Islet of Langerhans (tissue), 1 donor: ENCODE measurements around the gene FFAR1.
A peak's percentile ranks its signal among the peaks of the same experiment; 100 is the strongest.
"Not testable (repeated sequence)": the region's sequence is repeated elsewhere in the genome, so short reads cannot be mapped to it uniquely, and the experiment has no call there.

ENCODE experiments used
- FAIRE-seq: peaks from one replicate; lab custom pipeline; 2011; peaks lifted over from hg19 to GRCh38; lab: Jason Lieb, UNC

Gene FFAR1

DNA sequence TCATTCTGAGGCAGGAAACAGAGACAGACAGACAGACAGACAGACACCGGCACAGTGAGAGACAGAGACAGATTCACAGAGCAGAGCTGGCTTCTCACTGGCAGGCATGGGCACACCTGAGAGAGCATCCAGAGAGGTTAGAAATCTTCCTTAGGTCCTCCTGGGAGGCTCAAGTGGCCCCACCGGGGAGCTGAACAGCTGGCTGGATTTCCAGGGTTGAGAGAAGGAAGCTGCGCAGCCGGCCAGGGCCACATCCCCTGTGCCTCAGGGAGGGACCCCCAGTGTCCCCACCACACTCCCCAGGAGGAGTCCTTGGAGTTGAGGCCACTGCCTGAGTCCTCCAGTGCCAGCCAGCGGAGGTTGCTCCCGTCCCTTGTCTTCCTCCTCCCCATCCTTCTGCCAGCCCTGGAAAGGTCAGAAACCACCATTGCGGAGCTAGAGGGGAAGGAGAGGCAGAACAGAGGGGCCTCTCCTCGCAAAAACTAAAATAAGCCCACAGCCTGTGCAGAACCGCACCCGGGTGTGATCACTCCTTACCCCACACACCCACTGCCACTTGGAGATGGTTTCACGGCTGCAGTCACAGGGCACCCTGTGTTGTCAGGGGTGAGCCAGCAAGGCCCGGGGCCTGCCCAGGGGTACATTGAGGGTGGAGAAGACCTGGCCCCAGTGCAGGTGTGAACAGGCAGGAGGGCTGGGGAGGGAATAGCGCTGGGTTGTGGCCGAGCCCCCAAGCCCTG lies 14.7 kb downstream of the FFAR1 start:
- FAIRE-seq: no peak

DNA sequence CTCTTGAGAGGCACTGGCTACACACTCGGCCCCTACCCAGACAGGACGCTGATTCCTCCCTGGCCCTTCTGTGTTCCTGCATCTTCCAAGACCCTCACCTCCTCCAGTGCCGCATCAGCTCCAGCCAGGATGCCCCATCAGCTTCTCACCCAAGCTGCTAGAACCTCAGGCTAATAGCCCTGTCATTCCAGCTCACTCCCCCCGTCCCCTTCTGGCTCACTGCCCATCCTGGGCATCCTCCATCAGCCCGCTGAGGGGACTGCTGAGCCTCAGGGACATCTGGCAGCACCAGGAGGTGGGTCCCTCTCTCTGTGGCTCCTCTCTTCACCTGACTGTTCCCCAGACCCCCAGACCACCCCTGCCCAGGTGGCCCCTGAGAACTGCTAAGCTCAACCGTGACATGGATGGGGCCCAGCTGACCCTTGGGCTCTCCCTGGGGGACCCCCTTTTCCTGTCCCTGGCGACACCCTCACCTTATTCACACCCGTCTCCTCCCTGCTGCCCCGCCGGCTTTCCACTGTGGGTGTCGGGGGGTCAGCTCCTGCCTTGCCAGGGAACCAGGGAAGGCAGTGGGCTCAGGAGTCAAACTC lies 15.4 kb downstream of the FFAR1 start:
- no peak for FAIRE-seq

DNA sequence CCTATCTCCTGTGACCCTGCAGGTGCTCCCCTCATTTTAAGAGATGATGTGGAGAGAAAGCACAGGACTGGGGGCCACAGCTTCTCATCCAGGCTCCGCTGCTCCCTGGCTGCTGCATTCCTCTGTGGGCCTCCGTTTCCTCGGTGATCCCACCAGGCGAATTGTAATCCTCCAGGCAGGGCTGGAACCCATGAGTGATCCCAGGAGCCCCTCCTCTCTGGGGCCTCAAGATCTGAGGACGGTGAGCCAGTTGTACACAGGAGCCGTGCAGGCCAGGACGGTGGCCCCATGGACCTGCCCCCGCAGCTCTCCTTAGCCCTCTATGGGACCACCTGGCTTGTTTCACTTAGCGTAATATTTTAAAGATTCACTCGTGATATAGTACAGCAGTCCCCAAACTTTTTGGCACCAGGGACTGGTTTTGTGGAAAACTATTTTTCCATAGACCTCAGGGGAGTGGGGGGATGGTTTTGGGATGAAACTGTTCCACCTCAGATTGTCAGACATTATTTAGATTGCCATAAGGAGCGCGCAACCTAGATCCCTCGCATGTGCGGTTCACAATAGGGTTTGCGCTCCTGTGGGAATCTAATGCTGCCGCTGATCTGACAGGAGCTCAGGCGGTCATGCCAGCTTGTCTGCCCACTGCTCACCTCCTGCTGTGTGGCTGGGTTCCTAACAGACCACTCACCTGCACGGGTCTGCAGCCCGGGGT lies 16.2 kb downstream of the FFAR1 start:
- no peak for FAIRE-seq

DNA sequence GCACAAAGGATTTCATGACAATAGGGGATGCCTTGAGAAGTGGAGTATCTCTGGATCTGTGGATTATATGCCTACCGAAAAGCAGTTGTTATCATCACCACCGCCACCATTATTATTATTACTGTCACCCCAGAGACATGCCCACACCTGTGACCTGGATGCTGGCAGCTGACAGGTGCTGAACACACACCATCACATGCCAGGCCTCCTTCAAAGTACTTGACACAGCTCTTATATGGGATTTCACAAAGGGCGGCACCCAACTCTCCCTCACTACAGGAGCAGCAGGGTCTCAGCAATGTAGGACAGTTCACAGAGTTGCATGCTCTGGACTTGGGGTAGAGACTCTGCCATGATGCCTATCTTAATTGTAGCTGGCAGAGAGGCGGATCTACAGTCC lies 17.6 kb downstream of the FFAR1 start:
- FAIRE-seq: no peak

DNA sequence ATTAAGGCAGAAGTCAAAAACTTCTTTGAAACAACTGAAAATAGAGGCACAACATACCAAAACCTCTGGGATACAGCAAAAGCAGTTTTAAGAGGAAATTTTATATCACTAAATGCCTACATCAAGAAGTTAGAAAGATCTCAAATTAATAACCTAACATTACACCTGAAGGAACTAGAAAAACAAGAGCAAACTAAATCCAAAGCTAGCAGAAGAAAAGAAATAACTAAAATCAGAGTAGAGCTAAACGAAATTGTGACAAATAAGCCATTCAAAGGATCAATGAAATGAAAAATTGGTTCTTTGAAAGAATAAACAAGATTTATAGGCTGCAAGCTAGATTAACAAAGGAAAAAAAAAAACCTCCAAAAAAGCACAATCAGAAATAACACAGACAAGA lies 20.7 kb downstream of the FFAR1 start:
- no peak for FAIRE-seq

DNA sequence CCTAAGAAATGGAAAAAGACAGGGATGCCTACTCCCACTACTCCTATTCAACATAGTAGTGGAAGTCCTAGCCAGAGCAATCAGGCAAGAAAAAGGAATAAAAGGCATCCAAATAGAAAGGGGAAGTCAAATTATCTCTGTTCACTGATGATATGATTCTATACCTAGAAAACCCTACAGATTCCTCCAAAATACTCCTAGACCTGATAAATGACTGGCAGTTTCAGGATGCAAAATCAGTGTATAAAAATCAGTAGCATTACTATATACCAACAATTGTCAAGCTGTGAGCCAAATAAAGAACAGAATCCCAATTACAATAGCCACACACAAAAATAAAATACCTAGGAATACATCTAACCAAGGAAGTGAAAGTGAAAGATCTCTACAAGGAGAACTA lies 21.8 kb downstream of the FFAR1 start:
- FAIRE-seq: no peak

DNA sequence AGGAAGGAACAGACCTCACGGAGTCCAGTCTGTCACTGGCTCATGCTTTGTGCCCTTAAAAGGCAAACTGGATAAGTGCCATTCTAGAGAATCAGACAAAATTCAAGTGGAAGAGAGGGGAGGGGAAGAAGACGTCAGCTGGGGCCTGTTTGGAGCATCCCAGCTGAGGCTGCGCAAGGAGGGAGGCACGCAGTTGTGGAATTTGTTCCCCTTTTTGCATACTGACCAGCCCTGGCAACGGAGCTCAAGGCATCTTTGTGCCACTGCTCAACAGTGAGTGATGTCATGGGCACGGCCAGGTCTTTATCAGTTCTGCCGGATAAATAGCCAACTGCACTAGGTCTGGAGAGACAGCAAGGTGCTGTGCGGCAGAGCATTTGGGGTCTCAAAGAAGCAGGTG lies 23.0 kb downstream of the FFAR1 start, which contains the start of gene GPR42:
Gene GPR42 (plus strand): TSS at position 347 of the 400 bp plus-strand sequence. CDS start 292 bp downstream, outside the sequence.
- no peak for FAIRE-seq

DNA sequence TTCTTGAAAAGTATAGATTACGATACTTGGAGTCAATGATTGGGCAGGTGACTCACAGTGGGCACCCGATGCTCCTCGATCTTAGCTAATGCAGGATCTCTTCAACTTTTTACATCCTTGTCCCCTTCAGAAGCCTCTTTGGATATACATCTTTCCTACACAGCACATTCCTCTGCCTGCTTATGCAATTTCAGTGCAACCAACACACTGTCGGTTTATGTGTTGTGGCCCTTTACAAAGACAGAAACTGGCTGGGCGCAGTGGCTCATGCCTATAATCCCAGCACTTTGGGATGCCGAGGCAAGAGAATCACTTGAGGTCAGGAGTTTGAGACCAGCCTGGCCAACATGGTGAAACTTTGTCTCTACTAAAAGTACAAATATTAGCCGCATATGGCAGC lies 25.8 kb downstream of the FFAR1 start:
- FAIRE-seq: no peak

DNA sequence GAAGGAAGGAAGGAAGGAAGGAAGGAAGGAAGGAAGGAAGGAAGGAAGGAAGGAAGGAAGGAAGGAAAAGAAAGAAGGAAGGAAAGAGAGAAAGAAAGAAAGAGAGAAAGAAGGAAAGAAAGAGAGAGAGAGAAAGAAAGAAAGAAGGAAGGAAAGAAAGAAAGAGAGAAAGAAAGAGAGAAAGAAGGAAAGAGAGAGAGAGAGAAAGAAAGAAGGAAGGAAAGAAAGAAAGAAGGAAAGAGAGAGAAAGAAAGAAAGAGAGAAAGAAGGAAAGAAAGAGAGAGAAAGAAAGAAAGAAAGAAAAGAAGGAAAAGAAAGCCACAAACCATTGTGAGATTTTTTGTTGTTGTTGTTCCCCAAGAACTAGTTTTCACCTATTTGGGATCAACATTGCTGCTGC lies 26.3 kb downstream of the FFAR1 start:
- not testable (repeated sequence) for FAIRE-seq

DNA sequence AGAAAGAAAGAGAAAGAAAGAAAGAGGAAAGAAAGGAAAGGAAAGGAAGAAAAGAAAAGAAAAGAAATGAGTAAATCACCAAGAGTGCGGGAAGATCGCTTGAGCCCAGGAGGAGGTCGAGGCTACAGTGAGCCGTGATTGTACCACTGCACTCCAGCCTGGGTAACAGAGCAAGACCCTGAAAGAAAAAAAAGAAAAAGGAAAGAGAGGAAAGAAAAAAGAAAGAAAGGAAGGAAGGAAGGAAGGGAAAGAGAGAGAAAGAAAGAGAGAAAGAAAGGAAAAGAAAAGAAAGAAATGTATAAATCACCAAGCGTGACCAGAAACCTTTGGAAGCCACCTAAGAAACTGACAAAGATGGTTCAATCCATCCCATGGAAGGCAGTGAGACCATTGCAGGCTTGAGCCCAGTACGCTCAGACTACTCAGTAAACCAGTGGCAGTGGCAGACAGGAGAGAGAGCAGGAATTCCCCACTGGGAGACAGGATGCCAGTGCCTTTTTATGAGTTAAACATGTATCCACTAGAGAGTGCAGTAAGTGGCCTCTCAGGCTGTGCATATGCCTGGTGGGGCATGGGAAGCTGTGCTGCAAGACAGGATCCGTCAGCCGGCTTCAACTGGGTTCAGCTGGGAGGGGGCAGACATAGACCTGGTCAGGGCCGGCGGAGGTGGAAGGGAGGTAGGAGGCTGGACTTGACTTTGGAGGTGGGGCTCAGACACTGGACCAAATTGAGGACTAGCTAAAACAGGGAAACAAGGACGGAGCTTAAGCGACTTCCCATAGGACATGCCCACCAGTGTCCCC lies 28.0 kb downstream of the FFAR1 start:
- no peak for FAIRE-seq

DNA sequence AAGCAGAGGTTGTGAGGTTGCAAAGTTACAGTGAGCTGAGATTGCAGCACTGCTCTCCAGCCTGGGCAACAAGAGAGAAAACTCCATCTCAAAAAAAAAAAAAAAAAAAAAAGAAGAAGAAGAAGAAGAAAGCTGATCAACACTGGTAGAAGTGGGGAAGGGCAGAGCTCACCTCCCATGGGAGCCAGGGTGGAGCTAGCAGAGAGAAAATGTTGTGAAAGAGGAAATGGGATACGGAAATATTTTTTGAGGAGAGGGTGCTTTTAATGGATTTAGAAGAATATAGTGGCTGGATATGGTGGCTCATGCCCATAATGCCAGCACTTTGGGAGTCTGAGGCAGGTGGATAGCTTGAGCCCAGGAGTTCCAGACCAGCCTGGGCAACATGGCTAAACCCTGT lies 30.0 kb downstream of the FFAR1 start:
- FAIRE-seq: no peak

DNA sequence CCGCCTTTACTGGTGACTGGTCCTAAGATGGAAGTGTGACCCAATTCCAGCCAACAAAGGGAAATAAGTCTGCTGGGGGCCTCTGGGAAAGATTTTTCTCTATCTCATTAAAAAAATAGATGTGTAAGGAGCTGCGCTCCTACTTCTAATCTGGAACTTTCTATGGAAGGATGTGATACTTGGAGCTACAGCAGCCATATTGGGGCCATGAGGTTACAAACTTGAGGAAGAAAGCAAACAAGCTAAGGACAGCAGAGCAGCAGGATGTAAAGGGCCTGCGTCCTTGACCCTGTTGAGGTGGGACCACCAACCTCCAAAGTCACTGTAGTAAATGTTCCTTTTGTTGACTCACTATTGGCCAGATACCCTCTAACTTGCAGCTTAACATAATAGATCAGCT lies 30.7 kb downstream of the FFAR1 start:
- FAIRE-seq: no peak

DNA sequence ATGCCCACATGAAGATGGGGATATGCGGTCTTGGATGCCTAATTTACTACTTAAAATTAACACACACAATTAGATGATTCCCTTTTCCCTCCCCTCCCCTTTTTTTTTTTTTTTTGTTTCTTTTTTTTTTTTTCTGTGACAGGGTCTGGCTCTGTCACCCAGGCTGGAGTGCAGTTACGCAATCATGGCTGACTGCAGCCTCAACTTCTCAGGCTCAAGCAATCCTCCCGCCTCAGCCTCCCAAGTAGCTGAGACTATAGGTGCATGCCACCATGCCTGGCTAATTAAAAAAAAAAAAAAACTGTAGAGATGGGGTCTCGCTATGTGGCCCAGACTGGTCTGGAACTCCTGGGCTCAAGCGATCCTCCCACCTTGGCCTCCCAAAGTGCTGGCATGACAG lies 31.8 kb downstream of the FFAR1 start:
- FAIRE-seq: not testable (repeated sequence)

DNA sequence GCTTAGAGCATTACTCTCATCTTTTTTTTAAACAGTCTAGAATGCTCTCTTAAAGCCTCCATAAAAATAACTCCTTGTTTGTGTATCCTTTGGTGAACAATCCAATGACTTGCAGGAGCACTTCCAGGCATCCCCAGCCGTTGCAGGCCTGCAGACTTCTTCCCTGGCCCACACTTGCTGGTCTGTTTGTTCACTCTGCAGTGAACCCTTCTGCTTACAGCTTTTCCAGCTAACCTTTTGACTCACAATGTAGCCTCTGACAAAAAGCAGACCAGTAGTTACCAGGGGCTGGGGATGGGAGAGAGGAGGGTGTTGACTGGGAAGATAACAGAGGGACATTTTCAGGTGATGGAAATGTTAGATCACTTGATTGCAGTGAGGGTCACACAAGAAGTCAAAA lies 32.3 kb downstream of the FFAR1 start:
- FAIRE-seq: no peak

DNA sequence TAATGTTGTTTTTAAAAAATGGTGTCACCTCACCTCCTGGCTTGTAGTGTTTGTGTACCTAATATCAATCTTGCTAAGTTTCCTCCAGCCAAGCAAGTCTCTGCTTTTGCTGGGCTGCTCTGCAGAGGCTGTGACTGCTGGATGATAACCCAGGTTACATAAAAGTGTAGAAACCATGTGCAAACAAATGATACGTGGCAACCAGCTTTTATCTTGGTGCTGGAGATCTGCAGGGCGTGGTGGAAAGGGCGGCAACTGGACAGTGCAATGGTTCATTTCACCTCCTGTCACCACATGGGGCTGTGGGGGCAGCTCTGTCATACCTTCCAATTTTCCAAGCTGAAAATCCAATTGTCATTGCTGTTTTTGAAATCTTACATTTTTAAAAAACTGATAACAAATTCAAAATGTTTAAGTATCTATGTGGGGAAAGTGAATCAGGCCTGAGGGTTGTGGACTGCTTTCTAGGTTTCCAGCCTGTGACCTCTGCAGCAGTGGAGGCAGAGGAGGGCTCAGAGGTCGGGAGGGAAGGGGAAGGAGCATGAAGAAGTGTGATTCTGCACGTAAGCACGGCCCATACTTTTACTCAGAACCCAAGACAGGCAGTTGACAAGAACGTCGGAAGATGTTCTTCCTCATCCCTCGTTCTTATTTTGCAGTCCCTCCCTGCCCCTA lies 32.9 kb downstream of the FFAR1 start:
- peak; percentile 89 for FAIRE-seq

DNA sequence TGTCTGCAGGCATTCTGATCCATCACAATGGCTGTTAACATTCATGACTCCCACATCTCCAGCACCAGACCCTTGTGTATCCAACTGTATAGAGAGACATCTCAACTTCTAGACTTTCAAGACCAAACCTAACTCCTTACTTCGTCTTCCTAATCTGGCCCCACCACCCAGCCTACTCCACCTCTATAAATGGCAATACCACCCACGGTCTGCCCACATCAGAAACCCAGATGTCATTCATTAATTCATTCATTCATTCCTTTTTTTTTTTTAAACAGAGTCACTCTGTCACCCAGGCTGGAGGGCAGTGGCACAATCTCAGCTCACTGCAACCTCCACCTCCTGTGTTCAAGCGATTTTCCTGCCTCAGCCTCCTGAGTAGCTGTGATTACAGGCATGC lies 33.6 kb downstream of the FFAR1 start:
- no peak for FAIRE-seq

DNA sequence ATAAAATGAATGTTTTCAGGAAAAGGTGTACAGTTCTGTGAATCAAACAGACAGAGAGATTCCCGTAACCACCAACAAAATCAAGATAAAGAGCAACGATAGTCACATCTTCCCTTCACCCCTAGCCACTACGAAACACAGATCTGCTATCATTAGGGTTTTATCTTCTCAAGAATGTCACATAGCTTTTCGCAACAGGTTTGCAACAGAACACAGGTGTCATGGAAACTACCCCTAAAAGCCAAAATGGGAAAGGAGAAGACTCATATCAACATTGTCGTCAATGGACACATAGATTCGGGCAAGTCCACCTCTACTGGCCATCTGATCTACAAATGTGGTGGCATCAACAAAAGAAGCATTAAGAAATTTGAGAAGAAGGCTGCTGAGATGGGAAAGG lies 34.2 kb downstream of the FFAR1 start:
- FAIRE-seq: no peak

DNA sequence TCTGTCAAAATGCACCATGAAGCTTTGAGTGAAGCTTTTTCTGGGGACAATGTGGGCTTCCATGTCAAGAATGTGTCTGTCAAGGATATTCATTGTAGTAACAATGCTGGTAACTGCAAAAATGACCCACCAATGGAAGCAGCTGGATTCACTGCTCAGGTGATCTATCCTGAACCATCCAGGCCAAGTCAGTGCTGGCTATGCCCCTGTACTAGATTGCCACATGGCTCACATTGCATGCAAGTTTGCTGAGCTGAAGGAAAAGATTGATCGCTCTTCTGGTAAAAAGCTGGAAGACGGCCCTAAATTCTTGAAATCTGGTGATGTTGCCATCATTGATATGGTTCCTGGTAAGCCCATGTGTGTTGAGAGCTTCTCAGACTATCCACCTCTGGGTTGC lies 35.8 kb downstream of the FFAR1 start:
- FAIRE-seq: no peak

DNA sequence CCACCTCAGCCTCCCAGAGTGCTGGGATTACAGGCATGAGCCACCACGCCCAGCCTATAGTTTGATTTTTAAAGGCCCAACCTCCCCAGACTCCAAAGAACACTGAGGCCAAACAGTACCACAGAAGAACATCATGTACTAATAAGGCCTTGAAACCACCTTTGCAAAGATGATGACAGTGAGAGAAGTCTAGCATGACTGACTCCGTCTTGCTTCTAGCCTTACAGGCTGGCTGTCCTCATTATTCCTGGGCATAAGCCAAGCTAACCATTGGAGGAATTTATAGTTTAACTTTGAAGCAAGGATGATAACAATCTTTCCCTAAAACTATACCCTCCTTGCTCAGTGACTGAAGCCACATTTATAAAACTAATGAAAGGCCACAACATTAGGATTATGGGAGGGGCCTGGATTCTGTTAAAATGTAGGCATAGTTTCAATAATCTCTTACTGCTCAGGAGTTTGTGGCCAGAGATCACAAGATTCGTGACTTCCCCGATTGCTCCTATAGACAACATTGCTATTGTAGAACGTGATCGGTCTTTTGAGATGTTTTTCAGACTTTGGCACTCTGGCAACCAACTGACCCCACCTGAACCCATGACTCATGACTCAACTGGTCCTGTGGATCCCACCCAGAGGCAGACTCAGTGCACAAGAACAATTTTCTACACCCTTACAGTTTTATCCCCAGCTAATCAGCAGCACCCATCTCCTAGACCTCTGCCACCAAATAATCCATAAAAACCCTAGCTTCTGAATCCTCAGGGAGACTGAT lies 40.8 kb downstream of the FFAR1 start:
- FAIRE-seq: no peak

DNA sequence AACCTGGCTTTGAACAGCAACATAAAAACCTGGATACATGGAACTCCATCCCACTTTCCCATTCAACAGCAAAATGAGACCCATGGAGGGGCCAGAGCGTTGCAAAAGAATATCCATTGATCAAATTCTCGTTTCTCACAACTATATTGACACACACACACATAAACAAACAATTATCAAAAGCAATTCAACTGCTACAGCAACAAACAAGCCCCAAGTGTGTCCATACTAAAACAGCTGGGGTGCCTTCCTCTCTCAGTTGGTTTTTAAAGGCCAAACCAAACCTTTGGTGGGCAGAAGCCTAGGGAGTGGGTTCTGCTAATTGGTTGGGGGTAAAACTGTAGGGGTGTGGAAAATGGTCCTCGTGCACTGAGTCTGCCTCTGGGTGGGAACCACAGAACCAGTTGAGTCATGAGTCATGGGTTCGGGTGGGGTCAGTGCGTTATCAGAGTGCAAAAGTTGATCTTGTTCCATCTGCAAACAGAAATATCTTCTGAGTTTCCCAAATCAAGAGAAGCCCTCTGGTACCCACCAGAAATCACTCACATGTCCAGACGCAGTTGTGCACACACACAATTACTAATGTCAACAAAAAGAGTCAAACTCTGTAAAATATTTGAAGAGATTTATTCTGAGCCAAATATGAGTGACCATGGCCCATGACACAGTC lies 41.6 kb downstream of the FFAR1 start:
- no peak for FAIRE-seq
